ENCODE data around the gene RETREG3.

Gene RETREG3

DNA sequence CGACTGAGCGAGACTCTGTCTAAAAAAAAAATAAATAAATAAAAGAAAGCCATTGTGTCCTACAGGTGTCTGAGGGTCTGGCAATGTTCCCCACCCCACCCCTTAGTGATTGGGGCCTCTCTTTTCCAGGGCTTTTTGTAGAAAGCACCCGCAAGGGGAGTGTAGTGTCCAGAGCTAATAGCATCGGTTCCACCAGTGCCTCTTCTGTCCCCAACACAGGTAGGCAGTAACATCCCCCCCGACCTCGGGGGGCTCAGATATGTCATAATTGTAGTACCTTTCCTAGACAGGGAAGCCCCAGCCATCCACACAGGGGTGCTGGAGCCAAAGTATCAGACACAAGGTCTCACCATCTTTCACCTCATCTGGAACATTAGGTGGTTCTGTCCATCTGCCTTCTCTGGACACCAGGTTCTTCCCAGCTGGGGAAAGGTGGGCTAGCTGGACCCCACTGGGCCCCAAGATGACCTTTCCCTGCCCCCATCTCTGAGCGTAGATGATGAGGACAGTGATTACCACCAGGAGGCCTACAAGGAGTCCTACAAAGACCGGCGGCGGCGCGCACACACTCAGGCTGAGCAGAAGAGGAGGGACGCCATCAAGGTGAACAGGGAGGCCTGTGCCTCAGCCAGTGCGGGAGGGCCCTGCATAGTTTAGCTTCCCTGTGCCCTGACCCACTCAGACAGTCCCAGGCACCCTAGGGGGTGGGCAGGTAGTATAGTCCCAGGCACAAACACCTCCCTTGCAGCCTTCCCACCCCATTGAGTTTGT is 40.6 kb downstream of the RETREG3 start:
- peaks cover 82% of the 10 kb centered on the region for H3K36me3 ChIP-seq (ENCODE audit: low read depth)
- no peak overlapping the region for H3K4me3 ChIP-seq (ENCODE audit: severe bottlenecking)
- H3K27ac ChIP-seq (ENCODE audit: poor library complexity, severe bottlenecking) = peak overlapping the region; percentile 69

DNA sequence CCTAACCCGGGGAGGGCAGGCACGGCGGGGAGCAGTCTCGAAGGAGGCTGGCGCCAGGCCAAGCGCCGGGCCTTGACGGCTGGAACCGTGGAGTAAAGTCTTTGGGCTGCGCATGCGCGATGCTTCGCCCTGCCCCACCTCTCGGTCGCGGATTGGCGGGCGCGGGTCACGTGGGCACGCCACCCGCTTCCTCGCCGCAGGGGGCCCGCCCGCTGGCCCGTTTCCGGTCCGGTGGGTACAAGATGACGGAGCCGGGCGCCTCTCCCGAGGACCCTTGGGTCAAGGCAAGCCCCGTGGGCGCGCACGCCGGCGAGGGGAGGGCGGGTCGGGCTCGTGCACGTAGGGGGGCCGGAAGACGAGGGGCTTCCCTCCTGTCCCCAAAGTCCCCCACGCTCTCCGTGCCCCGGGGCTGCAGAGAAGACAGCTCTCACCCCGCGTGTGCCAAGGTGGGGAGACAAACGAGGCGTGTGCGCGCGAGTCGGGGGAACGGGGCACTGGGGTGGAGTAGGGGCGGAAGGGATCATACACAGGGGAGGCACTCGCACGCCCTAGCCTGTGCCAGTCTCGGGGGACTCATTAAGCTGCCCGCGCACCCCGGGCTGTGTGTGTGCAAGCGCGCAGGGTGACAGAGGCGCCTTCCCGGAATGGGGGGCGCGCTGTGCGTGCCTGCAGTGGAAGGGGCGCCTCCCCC is 42.1 kb downstream of the RETREG3 start, which contains the start of gene MLX:
MLX (plus strand) TSS at position 218 of the 691 bp plus-strand sequence; CDS start at position 243, 25 bp downstream.
- H3K9me3 ChIP-seq (ENCODE audit: severe bottlenecking) = no peaks in the 10 kb centered on the region
- peaks cover 2% of the 10 kb centered on the region for H3K4me1 ChIP-seq (ENCODE audit: insufficient read depth, poor library complexity, severe bottlenecking)
- no peaks in the 10 kb centered on the region for H3K27me3 ChIP-seq (ENCODE audit: insufficient read depth, poor library complexity, severe bottlenecking)
- peaks cover 70% of the 10 kb centered on the region for H3K36me3 ChIP-seq (ENCODE audit: low read depth)
- H3K27ac ChIP-seq (ENCODE audit: poor library complexity, severe bottlenecking) = peak within 1 kb of the TSS; percentile 69
- DNase-seq (ENCODE audit: low spot score) (no peak), ATAC-seq (ENCODE audit: low read depth) (peak; percentile 61)
- TF ChIP-seq, protein P1, sequence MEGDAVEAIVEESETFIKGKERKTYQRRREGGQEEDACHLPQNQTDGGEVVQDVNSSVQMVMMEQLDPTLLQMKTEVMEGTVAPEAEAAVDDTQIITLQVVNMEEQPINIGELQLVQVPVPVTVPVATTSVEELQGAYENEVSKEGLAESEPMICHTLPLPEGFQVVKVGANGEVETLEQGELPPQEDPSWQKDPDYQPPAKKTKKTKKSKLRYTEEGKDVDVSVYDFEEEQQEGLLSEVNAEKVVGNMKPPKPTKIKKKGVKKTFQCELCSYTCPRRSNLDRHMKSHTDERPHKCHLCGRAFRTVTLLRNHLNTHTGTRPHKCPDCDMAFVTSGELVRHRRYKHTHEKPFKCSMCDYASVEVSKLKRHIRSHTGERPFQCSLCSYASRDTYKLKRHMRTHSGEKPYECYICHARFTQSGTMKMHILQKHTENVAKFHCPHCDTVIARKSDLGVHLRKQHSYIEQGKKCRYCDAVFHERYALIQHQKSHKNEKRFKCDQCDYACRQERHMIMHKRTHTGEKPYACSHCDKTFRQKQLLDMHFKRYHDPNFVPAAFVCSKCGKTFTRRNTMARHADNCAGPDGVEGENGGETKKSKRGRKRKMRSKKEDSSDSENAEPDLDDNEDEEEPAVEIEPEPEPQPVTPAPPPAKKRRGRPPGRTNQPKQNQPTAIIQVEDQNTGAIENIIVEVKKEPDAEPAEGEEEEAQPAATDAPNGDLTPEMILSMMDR (IDR thresholded peaks at IDR 0.05; ENCODE audit: poor library complexity, severe bottlenecking) = no peak
- H3K4me3 ChIP-seq (ENCODE audit: severe bottlenecking) = peak within 1 kb of the TSS; percentile 84

More for the DNA sequence above, 40.6 kb downstream of the RETREG3 start:
- TF ChIP-seq, protein P1 (IDR thresholded peaks at IDR 0.05; ENCODE audit: poor library complexity, severe bottlenecking) = no peak
- Histone ChIP-seq H3K4me1 (ENCODE audit: insufficient read depth, poor library complexity, severe bottlenecking) (peaks cover 2% of the 10 kb centered on the region), H3K27me3 (ENCODE audit: insufficient read depth, poor library complexity, severe bottlenecking) (no peaks in the 10 kb centered on the region), H3K9me3 (ENCODE audit: severe bottlenecking) (no peaks in the 10 kb centered on the region)
- no peak for DNase-seq (ENCODE audit: low spot score)
- ATAC-seq (ENCODE audit: low read depth) = no peak

DNA sequence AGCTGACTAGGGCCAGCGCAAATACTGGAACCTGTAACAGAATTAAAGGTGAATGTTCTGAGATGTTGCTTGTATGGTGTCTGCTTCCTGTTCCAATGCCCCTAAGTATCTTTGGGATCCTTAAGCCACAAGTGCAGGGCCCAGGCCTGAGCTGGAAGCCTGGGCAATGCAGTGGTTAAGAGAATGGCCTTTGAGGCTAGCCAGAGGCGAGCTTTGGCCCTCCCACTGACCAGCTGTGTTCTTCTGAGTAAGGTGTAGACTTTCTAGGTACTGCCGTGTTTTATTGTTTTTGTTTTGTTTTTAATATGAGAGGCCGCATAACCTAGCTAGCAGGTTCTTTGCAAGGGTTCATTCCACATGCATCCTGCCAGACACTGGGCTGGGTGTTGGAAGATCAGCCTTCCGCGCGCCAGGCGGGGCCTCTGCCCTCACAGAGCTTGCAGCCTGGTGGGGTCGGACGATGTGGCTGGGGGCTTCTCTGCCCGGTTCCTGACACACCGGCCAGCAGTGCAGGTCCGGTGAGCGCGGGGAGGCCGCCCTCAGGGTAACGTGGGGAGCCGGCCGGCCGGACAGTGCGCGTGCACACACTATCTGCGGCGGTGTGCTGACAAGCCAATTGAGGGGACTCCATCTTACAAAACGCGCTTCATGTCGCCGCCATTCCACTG is 42.8 kb downstream of the RETREG3 start:
- Histone ChIP-seq H3K4me3 (ENCODE audit: severe bottlenecking) (peak overlapping the region; percentile 84), H3K9me3 (ENCODE audit: severe bottlenecking) (no peaks in the 10 kb centered on the region), H3K36me3 (ENCODE audit: low read depth) (peaks cover 63% of the 10 kb centered on the region), H3K27me3 (ENCODE audit: insufficient read depth, poor library complexity, severe bottlenecking) (no peaks in the 10 kb centered on the region), H3K27ac (ENCODE audit: poor library complexity, severe bottlenecking) (peak overlapping the region; percentile 69), H3K4me1 (ENCODE audit: insufficient read depth, poor library complexity, severe bottlenecking) (peaks cover 2% of the 10 kb centered on the region)
- no peak for DNase-seq (ENCODE audit: low spot score)
- ATAC-seq (ENCODE audit: low read depth) = no peak; the same call in 2 of the 3 replicates
- TF ChIP-seq, protein P1 (IDR thresholded peaks at IDR 0.05; ENCODE audit: poor library complexity, severe bottlenecking) = no peak

DNA sequence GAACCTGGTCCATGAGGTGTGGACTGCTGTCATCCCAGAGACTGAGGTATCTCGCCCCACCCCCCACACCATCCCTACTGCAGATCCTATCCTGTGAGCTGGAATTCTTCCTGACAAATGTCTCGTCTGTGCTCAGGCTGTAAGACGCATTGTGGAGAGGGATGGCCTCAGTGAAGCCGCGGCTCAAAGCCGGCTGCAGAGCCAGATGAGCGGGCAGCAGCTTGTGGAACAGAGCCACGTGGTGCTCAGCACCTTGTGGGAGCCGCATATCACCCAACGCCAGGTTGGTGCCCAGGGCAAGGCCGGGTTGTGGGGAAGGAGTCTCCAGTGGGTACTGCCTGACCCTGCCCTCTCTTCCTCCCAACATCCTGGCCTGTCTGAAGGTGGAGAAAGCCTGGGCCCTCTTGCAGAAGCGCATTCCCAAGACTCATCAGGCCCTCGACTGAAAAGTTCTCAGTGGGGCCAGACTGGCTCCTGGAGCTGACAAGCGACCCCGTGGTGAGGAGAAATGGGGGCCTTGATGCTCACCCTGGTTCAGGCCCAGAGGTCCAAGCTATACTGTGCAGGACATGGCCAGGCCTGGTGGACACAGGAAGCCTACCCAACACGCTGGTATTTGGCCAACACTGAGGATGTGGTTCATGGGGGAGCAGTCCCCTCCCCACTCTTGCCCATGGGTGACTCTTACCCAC is 43.5 kb downstream of the RETREG3 start:
- no peaks in the 10 kb centered on the region for H3K27me3 ChIP-seq (ENCODE audit: insufficient read depth, poor library complexity, severe bottlenecking)
- peaks cover 2% of the 10 kb centered on the region for H3K4me1 ChIP-seq (ENCODE audit: insufficient read depth, poor library complexity, severe bottlenecking)
- H3K36me3 ChIP-seq (ENCODE audit: low read depth) = peaks cover 56% of the 10 kb centered on the region
- TF ChIP-seq, protein P1 (IDR thresholded peaks at IDR 0.05; ENCODE audit: poor library complexity, severe bottlenecking) = no peak
- ATAC-seq (ENCODE audit: low read depth) = no peak
- H3K27ac ChIP-seq (ENCODE audit: poor library complexity, severe bottlenecking) = peak overlapping the region; percentile 69
- H3K4me3 ChIP-seq (ENCODE audit: severe bottlenecking) = no peak overlapping the region
- no peaks in the 10 kb centered on the region for H3K9me3 ChIP-seq (ENCODE audit: severe bottlenecking)
- DNase-seq (ENCODE audit: low spot score) = no peak
